ENCODE data around the gene LDB1. TPM values are rescaled to one million over a fixed set of nuclear protein-coding genes. Genes with fewer than 3 reads are reported as not detected.

The LDB1 gene
- total RNA-seq, 2 experiments from 2014 or later, result 116 to 117 TPM

GRCh38 chr10:102101152-102101551 lies 19.0 kb downstream of the LDB1 start:
- no peak overlapping the region for H3K4me3 Mint-ChIP-seq
- TF ChIP-seq, protein P1, sequence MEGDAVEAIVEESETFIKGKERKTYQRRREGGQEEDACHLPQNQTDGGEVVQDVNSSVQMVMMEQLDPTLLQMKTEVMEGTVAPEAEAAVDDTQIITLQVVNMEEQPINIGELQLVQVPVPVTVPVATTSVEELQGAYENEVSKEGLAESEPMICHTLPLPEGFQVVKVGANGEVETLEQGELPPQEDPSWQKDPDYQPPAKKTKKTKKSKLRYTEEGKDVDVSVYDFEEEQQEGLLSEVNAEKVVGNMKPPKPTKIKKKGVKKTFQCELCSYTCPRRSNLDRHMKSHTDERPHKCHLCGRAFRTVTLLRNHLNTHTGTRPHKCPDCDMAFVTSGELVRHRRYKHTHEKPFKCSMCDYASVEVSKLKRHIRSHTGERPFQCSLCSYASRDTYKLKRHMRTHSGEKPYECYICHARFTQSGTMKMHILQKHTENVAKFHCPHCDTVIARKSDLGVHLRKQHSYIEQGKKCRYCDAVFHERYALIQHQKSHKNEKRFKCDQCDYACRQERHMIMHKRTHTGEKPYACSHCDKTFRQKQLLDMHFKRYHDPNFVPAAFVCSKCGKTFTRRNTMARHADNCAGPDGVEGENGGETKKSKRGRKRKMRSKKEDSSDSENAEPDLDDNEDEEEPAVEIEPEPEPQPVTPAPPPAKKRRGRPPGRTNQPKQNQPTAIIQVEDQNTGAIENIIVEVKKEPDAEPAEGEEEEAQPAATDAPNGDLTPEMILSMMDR (IDR thresholded peaks at IDR 0.05), result no peak
- ATAC-seq (ENCODE audit: poor library complexity) (no peak), DNase-seq (no peak)
- H3K27me3 Mint-ChIP-seq, result no peaks in the 10 kb centered on the region
- no peak overlapping the region for H3K27ac Mint-ChIP-seq
- Histone ChIP-seq H3K27ac (ENCODE audit: low read depth in 1 of 2, low read length in 2 of 2) (no peak overlapping the region), H3K4me3 (ENCODE audit: low read length) (no peak overlapping the region), H3K9me3 (ENCODE audit: control insufficient read depth in 1 of 2, insufficient read depth in 1 of 2, low read length in 2 of 2) (no peaks in the 10 kb centered on the region), H3K36me3 (ENCODE audit: insufficient read depth, low read length) (peaks cover 7% of the 10 kb centered on the region), H3K4me1 (ENCODE audit: insufficient read depth, low read length) (peaks cover 17% of the 10 kb centered on the region), H3K27me3 (ENCODE audit: control insufficient read depth in 1 of 2, insufficient read depth in 2 of 2, low read length in 2 of 2) (no peaks in the 10 kb centered on the region)
- H3K4me1 Mint-ChIP-seq (ENCODE audit: low read depth), result peaks cover 14% of the 10 kb centered on the region
- peaks cover 20% of the 10 kb centered on the region for H3K36me3 Mint-ChIP-seq (ENCODE audit: low read depth)
- no peaks in the 10 kb centered on the region for H3K9me3 Mint-ChIP-seq
- CTCF ChIA-PET, result no interaction called here
- POLR2A ChIA-PET, result no interaction called here
- intact Hi-C loops (cut with DNase I, micrococcal nuclease), result no loop called here

GRCh38 chr10:102096449-102096848 lies 23.7 kb downstream of the LDB1 start:
- ChIA-PET POLR2A (no interaction called here), CTCF (no interaction called here)
- intact Hi-C loops (cut with DNase I, micrococcal nuclease), result no loop called here
- Histone ChIP-seq H3K9me3 (ENCODE audit: control insufficient read depth in 1 of 2, insufficient read depth in 1 of 2, low read length in 2 of 2) (no peaks in the 10 kb centered on the region), H3K4me3 (ENCODE audit: low read length) (no peak overlapping the region), H3K4me1 (ENCODE audit: insufficient read depth, low read length) (no peaks in the 10 kb centered on the region), H3K27ac (ENCODE audit: low read depth in 1 of 2, low read length in 2 of 2) (no peak overlapping the region), H3K36me3 (ENCODE audit: insufficient read depth, low read length) (peaks cover 4% of the 10 kb centered on the region), H3K27me3 (ENCODE audit: control insufficient read depth in 1 of 2, insufficient read depth in 2 of 2, low read length in 2 of 2) (no peaks in the 10 kb centered on the region)
- H3K27ac Mint-ChIP-seq, result no peak overlapping the region
- H3K4me1 Mint-ChIP-seq (ENCODE audit: low read depth), result no peaks in the 10 kb centered on the region
- no peak overlapping the region for H3K4me3 Mint-ChIP-seq
- H3K36me3 Mint-ChIP-seq (ENCODE audit: low read depth), result peaks cover 4% of the 10 kb centered on the region
- no peaks in the 10 kb centered on the region for H3K27me3 Mint-ChIP-seq
- ATAC-seq (ENCODE audit: poor library complexity) (no peak), DNase-seq (no peak)
- TF ChIP-seq, protein P1 (IDR thresholded peaks at IDR 0.05), result no peak
- H3K9me3 Mint-ChIP-seq, result no peaks in the 10 kb centered on the region

GRCh38 chr10:102090772-102091171 lies 29.4 kb downstream of the LDB1 start:
- no peak overlapping the region for H3K27ac Mint-ChIP-seq
- H3K4me3 Mint-ChIP-seq, result no peak overlapping the region
- Histone ChIP-seq H3K27me3 (ENCODE audit: control insufficient read depth in 1 of 2, insufficient read depth in 2 of 2, low read length in 2 of 2) (no peaks in the 10 kb centered on the region), H3K36me3 (ENCODE audit: insufficient read depth, low read length) (no peaks in the 10 kb centered on the region), H3K4me1 (ENCODE audit: insufficient read depth, low read length) (no peaks in the 10 kb centered on the region), H3K9me3 (ENCODE audit: control insufficient read depth in 1 of 2, insufficient read depth in 1 of 2, low read length in 2 of 2) (no peaks in the 10 kb centered on the region), H3K27ac (ENCODE audit: low read depth in 1 of 2, low read length in 2 of 2) (no peak overlapping the region), H3K4me3 (ENCODE audit: low read length) (no peak overlapping the region)
- no peaks in the 10 kb centered on the region for H3K9me3 Mint-ChIP-seq
- DNase-seq, result no peak
- H3K36me3 Mint-ChIP-seq (ENCODE audit: low read depth), result no peaks in the 10 kb centered on the region
- no peaks in the 10 kb centered on the region for H3K4me1 Mint-ChIP-seq (ENCODE audit: low read depth)
- no peak for ATAC-seq (ENCODE audit: poor library complexity)
- no peaks in the 10 kb centered on the region for H3K27me3 Mint-ChIP-seq
- TF ChIP-seq, protein P1 (IDR thresholded peaks at IDR 0.05), result no peak
- POLR2A ChIA-PET, result no interaction called here
- CTCF ChIA-PET, result no interaction called here
- intact Hi-C loops (cut with DNase I, micrococcal nuclease), result no loop called here
